ENCODE measurements around the gene ZNF385B.

Gene ZNF385B

GRCh38 chr2:179543361-179543901 lies 318.0 kb downstream of the ZNF385B start:
- no peak for DNase-seq

DNA sequence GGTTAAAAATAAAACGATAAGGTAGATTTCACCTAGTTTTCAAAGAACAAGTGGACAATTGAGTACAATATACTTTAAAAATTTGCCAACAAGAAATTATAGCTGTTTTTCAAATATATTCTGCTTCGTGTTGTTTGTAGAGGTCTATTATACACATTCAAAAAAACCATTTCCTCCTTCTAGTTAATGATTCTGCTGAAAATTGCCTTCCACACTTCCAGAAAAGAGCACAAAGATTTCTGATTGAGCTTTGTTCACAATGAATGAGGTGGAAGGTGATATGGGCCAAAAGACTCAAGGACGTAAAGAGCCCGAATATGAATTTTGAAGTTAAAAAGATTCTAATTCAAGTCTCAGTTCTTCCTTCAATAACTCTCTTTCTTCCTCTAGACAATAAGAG lies 319.8 kb downstream of the ZNF385B start:
- no peak for DNase-seq

GRCh38 chr2:179539124-179539511 lies 322.3 kb downstream of the ZNF385B start:
- no peak for DNase-seq

DNA sequence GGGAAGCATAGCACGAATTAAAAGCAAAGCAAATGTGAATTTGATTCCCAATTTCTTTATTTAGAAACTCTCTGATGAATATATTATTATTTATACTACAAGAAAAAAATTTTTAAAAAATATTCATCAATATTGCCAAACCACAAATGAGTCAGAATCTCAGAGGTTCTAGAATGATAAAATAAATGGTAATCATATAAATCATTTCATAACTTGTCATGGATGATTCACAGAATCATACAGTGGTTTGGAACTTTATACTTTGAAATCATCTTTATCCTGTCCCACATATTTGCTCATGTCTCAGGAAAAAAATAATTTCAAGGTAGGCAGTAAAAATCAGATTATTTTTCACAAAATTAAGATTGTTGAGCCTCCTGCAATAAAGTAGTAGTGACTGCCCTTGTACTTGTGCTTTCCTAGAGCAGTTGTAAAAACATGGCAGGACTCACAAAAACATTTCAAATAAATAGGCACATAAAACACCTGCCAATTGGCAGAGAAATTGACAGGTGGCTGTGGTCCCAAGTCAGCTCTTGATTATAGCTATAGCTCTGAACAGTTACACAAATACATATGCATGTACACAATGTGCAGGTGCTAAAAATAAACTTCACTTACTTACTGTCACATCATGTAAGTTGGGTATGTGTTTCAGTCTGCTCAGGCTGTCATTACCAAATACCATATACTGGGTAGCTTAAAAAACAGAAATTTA lies 322.8 kb downstream of the ZNF385B start:
- DNase-seq = no peak

GRCh38 chr2:179536185-179536584 lies 325.2 kb downstream of the ZNF385B start:
- DNase-seq = no peak

DNA sequence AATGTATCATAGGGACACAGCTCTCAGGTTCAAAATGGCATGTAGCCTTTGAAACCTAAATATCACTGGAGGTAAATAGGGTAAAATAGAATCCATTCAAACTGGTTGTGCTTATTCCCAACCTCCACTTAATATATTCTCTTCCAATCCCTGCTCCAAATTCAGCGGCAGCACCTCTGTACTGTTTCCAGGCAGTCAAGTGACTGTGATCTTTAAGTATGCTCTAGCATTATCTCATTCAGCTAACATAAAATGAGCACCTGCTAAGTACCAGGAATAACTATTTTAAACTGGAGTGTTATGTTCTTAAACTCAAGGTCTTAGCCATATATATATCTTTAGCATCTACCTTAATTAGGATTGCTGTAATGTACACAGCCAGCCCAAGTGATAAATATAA lies 327.5 kb downstream of the ZNF385B start:
- DNase-seq = no peak

DNA sequence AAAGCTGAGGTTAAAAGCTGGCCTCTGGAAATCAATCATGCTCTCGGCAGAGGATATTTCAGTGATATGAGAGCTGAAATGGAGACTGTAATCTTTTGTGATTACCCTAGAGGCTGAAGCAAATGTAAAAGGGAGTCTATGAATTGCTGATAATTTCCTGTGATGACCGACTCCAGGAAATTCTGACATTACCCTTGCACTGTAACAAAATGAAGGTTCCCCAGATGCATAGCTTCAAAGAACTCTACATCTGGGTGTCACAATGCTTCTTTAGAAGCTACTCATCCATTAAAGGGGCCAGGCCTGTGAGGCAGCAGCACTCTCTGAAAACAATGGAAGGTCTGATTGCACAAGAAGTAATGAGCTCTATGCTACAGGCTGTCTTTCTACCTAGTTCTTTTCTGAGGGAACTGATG lies 328.5 kb downstream of the ZNF385B start:
- DNase-seq = no peak

DNA sequence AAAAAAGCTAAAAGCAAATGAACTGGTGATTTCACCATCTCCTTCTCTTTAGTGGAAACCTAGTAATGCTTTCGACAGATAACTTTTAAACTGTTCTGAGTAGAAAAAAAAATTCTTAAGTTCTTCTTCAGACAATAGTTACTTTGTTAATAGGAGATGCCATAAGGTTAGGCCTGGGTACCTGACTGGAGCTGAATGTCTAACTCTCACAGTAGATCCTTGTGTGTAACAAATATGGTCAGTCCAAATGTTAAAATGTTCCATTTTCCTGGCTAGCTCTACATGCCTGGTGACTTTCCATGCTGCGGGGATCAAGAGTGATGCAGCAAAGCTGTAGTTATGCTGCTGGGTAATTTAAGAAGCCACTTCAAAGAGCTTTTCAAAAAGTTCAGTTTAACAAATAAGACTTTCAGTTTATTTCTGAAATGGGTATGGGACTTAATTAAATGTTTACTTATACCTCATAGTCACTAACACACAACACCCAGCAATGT lies 332.8 kb downstream of the ZNF385B start:
- no peak for DNase-seq

- DNase-seq = no peak
These were observed 336.1 kb downstream of the ZNF385B start for GRCh38 chr2:179525340-179525739.

GRCh38 chr2:179524809-179525339 lies 336.5 kb downstream of the ZNF385B start:
- DNase-seq = no peak

- no peak for DNase-seq
These were observed 339.5 kb downstream of the ZNF385B start for GRCh38 chr2:179521944-179522343.

DNA sequence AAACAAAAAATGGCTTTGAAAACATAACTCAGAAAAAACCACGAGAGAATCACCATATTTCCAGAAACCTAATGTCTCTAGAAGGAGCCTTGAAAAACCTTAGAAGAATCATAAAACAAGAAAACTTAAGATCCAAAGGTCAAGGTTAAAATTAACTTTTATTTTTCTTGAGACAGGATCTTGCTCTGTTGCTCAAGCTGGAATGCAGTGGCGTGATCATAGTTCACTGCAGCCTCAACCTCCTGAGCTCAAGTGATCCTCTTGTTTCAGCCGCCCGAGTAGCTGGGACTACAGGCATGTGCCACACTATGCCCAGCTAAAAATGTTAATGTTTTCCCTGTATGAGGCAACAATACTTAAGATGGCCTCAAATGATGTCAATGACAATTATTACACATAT lies 342.6 kb downstream of the ZNF385B start:
- DNase-seq = no peak

GRCh38 chr2:179513181-179513580 lies 348.2 kb downstream of the ZNF385B start:
- no peak for DNase-seq

DNA sequence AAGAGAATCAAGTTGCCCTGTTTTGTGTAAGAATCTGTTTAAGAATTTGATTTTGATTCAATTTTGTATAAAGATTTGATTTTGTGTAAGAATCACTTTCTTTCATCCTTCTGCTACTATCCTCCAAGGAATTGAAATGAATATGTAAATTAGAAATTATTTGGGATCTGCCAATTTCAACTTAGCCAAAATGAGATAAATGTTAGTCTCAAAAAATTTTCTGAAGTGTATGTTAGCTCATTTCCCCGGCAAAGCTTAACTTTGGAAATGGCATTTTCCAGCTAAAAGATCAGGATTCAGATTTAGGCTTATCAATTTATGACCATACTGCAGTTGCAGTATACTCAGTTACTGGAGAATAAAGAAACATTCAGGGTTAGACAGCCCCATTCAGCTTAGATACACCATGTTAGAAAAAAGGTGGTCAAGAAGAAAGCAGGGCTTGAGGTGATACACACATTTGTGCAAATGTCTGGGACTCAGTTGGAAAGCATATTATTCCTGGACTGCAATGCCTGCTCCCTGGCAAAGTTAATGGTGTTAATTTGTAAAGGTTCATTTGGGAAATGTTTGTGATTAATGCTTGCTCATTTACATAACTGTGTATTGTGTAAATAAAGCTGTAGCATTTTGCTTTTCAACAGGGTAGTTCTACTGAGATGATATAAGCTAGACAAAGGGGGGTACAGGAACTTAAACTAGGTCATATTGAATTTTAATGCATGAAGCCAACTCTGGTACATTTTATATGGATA lies 349.0 kb downstream of the ZNF385B start:
- no peak for DNase-seq

DNA sequence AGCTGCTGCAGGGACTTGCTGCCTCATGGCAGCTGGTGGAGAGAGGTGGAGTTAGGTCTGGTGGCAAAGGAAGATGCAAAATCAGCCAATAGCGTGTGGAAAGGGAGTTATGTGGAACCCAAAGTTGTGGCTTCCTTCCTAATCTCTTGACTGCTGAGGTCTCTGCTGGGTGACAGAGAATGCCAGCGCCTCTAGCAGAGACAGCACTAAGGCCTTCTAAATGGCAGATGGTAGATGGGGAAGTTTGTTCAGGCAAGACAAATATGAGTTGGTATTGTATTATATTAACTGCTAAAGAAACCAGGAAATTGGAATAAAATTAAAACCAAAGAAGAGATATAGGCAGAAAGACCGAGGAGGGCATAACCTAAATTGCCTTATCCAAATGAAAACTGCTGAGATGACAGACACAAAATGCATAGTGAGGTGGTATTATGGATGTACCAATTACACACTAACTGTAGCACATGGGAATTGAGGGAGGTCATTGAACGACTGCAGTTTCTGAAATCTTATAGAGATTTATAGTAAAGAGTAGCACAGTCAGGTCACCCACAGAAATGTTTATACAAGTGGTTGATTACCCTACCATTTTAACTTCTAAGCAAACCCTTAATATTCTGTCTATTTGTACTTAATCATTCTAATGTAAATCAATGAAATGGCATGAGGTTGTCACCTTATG lies 350.2 kb downstream of the ZNF385B start:
- DNase-seq = peak; percentile 51

GRCh38 chr2:179495315-179495714 lies 366.1 kb downstream of the ZNF385B start:
- no peak for DNase-seq

DNA sequence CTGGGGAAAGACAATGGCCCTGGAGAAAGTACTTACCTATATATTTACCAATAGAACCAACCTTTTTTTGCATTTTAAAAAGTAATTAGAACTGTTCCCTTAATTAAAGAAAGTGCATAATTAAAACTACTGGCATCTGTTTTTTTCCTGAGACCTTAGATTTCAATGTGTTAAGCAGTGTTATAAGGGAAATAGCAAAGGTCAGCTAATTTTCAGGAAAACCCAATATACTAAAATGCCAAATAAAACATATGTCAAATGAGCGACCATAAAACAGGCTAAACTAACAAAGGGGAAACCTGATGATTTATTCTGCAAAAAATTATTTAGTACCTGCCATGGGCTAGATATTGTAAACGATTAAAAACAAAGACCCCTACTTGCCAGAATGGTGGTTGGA lies 372.8 kb downstream of the ZNF385B start:
- no peak for DNase-seq

DNA sequence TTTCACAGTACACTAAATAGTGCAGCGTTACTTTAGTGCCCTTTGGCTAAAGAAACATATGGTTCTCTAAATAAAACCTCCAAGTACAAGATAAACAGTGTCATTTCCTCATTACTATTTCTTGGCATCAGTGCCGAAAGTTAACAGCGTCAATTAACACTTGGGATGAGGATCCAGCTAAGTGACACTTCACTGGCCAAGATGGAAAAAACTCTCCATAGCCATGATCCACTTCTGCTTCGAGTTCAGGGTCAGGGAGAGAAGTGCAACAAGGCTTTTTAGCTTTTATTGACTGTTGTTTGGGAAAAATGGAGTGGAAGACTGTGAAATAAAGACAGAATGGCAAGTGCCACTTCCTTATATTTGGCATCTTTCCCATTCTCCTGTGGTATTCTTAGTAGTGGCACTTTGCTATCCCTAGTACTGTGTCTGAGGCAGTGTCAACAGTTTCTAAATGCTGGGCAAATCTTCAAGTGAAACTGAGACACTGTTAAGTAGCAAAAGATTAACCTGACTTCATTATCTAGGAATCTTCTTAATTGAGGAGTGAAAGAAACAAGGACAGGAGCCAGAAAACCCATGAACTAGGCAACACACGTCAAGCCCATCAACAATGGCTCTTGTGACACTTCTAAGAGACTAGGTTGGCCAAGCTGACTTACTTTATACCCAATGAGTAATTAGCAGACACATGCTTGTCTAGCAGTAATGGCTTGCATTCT lies 374.2 kb downstream of the ZNF385B start:
- DNase-seq = no peak

DNA sequence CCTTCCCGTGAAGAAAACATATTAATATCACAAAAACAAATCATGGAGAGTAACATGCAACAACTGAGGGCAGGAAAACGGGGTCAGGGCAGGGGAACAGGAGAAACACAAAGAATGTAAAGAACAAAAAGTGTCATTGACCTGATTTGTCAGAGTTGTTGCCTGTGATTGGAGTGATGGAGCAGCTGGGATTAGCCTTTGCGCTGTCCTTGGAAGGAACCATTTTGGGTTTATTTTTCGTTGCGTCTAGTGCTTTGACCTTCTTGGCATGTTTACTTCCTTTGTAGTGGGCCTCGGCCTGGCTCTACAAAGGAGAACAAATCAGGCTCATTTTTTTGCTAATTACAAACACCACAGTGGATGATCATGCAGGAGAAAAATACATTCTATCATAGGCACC lies 378.3 kb downstream of the ZNF385B start:
- DNase-seq = no peak

DNA sequence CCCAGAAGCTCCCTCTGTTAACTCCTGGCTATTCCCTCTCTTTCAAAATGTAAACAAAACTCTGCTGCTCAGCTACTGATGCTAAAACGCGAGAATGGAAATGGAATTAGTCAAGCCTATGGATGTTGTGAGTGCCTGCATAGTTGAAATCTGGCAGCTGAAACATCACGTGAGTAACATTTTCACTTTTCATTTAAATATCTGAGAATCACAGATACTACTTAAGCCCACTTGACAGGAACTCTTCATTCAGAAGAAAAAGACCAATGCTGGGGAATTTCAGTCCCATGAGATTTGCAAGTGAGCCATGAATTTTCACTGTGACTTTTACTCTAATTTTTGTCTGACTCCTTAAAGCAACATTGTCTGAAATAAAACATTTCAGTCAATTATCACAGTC lies 381.5 kb downstream of the ZNF385B start:
- DNase-seq = no peak

- no peak for DNase-seq
These were observed 382.6 kb downstream of the ZNF385B start for GRCh38 chr2:179478771-179479170.

DNA sequence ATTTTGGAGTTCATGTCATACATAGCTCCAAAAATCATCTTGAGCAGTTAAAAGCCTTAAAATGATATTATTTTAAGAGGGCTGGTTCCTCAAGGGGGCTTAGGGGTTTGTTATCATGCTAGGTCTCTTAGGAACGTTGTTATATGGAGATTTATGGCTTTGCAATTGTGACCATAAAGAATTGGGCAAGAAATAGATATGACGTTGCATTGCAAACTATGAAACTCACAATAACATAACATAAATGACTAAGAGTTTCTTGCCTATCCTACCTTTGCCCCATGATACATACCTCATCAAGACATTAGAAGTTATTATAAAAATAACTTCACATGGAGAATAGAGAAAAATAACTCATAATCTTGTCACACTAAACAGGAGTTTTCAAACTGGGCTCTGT lies 390.4 kb downstream of the ZNF385B start:
- no peak for DNase-seq

DNA sequence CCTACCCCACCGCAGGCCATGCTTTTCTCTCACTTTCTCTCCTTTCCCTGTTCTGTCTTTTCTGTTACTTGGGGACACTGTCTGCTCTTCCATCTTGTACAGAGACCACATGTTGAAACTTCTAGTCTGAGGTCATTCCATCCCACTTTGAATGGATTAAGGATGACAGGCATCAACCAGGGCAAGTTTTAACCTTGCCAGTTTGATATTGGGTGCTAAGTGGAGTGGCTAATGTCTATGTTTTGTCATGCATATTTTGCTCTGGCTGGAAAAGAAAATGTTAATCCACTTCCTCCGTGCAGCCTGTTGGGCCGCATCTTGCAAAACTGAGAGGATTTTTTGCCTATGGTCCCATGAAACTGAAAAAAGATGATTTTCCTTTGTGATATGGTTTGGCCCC lies 391.3 kb downstream of the ZNF385B start:
- no peak for DNase-seq

Measured in MV-4-11 (cell line).